GM18519 (cell line): Measurements from ENCODE around the gene AHDC1.
"Not testable (repeated sequence)": the region's sequence is repeated elsewhere in the genome, so short reads cannot be mapped to it uniquely, and the experiment has no call there.

Source experiments
- ATAC-seq: cut with Tn5 transposase; IDR thresholded peaks from one replicate; pipeline ENCODE4 v1.9.1; 2021; ENCODE audit warnings: mild to moderate bottlenecking, moderate library complexity; ENCODE audit not compliant: unreplicated experiment, low FRiP score

AHDC1 gene, protein sequence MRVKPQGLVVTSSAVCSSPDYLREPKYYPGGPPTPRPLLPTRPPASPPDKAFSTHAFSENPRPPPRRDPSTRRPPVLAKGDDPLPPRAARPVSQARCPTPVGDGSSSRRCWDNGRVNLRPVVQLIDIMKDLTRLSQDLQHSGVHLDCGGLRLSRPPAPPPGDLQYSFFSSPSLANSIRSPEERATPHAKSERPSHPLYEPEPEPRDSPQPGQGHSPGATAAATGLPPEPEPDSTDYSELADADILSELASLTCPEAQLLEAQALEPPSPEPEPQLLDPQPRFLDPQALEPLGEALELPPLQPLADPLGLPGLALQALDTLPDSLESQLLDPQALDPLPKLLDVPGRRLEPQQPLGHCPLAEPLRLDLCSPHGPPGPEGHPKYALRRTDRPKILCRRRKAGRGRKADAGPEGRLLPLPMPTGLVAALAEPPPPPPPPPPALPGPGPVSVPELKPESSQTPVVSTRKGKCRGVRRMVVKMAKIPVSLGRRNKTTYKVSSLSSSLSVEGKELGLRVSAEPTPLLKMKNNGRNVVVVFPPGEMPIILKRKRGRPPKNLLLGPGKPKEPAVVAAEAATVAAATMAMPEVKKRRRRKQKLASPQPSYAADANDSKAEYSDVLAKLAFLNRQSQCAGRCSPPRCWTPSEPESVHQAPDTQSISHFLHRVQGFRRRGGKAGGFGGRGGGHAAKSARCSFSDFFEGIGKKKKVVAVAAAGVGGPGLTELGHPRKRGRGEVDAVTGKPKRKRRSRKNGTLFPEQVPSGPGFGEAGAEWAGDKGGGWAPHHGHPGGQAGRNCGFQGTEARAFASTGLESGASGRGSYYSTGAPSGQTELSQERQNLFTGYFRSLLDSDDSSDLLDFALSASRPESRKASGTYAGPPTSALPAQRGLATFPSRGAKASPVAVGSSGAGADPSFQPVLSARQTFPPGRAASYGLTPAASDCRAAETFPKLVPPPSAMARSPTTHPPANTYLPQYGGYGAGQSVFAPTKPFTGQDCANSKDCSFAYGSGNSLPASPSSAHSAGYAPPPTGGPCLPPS (N-terminal part only)

DNA sequence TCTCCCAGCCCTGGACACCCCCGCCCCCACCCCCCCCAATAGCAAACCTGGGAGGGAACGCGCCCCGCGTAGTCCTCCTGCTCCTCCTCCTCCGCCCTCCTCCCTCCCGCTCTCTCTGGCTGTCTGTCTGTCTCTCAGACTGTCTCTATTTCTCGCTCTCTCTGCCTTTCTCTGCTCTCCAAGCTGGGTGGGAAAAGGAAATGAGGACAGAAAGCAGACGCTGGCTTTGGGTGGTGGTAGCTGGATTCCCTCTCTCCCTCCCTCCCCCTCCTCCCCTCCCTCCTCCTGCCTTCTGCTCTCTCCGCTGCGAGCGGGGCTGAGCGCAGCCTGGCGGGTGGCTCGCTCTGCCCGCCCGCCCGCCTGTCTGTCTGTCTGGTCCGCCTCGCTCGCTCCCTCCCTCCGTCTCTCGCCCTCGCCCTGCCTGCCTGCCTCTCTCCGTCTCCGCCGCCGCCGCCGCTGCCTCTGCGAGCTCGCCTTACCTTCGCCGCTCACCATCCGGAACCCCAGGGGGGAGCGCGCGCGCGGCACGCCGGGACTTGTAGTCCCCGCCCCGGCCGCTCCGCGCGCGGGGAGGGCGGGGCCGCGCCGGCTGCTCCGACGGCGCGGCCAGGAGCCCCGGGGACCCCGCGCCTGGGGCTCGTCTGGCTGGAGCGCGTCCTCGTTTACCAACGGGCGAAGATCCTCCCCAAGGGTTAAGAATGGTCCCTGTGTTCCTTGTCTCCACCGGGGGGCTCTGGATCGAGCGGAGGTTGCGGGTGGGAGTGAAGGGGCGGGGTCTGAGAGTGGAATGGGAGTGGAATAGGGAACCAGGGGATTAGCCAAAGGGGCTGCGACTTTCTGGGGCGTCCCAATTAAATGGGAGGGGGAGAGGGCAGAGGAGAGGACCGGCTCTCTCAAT lies at the start of gene AHDC1:
AHDC1 (minus strand) TSS at position 464 of the 898 bp plus-strand sequence. CDS start 52,029 bp downstream, outside the sequence.
- ATAC-seq = no peak

DNA sequence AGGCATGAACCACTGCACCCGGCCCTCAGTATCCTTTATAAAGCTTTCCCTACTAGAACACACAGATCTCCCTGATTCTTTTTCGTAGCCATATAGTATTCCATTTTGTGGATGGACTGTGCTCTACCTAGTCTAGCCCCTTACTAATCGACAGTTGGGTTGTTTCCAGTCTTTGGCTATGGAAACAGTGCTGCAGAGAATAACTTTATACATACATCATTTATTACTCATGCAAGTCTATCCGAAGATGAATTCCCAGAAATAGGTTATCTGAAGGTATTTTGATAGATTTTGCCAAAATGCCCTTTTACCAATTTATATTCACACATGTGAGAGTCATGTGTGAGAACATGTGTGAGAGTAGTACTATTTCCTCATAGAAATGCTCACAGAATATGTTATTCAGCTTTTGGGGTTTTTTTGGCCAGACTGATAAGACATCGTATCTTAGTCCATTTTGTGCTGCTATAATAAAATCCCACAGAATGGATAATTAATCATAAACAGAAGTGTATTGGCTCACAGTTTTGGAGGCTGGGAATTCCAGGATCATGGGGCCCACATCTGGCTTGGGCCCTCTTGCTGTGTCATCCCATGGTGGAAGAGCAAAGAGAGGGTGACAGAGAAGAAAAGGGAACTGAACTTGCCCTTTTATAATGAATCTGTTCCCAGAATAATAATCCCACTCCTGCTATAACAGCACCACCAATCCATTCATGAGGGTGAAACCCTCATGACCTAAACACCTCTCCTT lies 48.3 kb upstream of the AHDC1 start:
- no peak for ATAC-seq

DNA sequence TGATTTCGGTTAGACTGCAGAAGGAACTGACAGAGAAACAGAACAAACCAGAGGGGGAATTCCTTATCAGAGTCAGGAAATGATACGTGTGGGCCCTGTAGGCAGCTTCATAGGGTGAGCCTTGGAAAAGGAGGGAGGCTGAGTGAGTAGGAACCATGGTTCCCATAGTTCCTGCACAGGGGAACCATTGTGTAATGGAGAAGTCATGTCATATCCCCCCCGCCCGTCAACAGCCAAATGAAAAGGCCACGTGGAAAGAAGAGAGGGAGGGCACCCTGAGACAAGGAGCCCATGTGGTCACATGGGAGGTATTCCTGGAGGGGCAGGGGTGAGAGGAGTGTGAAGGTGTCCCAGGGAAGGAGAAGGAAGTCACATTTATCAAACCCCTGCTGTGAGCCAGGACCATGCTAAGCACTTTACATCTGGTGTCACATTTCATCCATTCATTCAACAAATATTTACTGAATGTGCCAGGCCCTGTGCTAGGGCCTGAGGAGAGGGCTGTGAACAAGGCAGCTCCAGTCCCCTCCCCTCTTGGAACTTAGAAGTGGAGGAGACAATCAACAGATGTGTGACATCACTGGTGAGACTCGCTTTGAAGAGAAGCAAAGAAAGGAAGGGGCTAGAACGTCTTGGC lies 46.7 kb upstream of the AHDC1 start:
- ATAC-seq = no peak

DNA sequence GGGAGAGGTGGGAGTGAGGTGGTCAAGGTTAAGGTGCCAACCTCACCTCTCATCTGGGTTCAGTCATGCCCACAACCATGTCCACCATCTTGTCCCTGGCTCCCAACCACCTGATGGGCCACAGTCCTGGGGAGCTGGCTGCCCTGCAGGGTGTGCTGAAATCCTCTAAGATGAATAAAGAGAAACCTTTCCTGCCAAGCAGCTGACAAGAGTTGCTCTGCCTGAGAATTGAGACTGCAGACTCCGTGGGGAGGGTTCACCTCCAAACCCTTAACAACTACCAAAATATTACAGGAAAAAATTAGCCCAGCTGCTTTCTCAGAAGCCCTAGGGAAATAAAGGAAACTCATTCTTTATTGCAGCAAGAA lies 46.2 kb upstream of the AHDC1 start:
- ATAC-seq = no peak

DNA sequence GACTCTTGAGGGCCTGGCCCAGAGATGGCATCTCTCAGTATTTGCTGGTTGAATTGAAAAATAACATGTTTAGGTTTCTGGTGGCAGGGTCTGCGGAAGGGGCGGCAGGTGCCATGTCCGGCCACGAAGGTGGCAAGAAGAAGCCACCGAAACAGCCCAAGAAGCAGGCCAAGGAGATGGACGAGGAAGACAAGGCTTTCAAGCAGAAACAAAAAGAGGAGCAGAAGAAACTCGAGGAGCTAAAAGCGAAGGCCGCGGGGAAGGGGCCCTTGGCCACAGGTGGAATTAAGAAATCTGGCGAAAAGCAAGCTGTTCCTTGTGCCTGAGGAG lies 45.3 kb upstream of the AHDC1 start:
- no peak for ATAC-seq

DNA sequence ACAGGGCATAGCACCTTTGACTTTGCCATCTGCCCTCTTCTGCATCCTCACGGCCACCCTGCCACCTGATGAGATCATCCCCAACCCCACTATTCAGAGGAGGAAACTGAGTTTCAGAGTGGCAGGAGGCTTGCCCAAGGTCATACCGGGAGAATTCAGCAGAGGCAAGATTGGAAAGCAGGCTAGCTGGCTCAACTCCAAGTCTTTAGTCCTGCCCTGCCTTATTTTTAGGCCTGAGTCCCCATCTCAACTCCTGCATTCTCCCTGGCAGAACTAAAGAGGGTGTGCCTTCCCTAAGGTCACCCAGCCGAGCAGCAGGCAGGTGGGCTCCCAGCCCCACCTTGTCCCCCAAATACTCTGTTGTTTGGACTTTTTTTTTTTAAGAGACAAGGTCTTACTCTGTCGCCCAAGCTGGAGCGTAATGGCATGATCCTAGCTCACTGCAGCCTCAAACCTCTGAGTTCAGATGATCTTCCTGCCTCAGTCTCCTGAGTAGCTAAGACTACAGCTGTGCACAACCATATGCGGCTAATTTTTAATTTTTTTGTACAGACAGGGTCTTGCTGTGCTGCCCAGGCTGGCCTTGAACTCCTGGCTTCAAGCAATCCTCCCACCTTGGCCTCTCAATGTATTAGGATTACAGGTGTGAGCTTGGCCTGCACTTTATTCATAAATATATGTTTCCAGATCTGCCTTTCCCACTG lies 44.8 kb upstream of the AHDC1 start:
- ATAC-seq = no peak

DNA sequence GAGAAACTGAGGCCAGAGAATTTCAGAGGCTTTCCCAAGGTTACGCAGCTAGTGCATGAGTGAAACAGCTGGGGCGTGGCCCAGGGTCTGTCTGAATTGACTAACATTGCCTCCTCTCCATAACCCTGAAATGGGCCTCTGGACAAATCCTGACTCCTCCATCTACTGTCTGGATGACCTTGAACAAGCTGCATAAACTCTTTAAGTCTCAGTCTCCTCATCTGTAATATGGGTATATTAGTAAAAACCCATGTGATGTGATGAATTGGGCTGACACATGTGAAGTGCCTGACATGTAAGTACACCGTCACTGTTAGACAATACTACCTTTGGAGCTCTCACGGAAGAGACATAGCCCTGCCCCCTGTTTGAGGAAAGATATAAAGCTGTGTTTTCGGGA lies 43.4 kb upstream of the AHDC1 start:
- ATAC-seq = no peak

DNA sequence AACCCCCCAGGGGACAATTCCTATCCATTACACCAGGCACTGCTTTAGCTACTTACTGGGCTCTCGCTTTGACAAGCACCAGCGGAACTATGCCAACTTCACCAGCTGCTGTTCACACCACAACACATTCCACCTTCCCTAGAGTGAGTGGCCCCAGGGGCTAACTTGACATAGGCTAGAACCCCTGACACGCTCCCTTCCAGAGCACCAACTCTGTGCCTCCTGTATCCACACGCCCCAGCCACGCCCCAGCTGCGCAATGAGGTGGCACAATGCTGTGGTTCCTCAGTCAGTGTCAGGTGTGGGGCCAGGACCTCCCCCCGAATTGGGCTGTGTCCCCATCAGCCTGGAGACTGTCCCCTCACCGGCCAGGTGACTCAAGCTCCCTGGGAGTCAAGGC lies 42.7 kb upstream of the AHDC1 start:
- ATAC-seq = no peak

DNA sequence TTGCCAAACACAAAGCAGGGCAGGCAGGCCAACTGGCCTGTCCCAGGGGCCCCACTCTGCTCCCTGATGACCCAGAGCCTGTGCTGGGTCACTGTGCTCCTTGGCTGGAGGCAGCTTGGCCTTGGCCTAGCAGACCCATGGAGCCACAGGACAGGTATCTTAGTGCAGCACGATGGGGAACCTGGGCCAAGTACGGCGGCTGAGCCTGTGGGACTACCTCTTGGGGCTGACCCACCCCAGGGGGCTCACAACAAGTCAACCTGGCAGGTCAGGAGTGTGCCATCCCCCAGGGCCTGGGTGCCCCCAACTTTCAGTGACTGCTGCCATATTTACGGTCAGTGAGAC lies 41.1 kb upstream of the AHDC1 start:
- ATAC-seq = no peak

DNA sequence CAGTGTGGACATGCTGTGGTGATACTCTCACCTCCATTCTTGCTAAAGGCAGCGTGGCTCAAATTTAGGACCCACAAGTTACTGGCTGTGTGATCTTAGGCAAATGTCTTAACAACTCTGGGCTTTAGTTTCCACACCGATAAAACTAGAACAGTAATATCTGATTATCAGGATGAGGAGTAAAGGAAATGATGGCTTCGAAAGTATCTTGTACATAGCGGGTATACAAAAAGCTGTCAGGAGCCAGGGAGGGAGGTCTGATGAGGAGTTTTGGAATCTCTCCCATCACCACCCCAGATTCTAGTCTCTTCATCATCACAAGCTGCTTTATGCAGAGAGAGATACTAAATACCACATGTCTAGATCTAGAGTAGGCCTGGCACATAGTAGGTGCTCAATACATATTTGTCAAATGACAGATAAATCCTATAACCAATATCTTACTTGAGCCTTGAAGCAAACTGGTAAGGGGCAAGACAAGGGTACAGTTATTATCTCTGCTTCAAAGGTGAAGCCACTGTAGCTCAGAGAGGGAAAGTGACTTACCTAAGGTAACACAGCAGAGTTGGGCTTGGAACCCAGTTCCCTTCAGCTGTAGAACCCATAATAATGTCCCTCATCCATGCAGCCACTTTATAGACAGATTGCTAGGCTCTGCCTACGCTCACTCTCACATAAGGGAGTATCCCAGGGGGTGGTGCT lies 40.6 kb upstream of the AHDC1 start:
- no peak for ATAC-seq

DNA sequence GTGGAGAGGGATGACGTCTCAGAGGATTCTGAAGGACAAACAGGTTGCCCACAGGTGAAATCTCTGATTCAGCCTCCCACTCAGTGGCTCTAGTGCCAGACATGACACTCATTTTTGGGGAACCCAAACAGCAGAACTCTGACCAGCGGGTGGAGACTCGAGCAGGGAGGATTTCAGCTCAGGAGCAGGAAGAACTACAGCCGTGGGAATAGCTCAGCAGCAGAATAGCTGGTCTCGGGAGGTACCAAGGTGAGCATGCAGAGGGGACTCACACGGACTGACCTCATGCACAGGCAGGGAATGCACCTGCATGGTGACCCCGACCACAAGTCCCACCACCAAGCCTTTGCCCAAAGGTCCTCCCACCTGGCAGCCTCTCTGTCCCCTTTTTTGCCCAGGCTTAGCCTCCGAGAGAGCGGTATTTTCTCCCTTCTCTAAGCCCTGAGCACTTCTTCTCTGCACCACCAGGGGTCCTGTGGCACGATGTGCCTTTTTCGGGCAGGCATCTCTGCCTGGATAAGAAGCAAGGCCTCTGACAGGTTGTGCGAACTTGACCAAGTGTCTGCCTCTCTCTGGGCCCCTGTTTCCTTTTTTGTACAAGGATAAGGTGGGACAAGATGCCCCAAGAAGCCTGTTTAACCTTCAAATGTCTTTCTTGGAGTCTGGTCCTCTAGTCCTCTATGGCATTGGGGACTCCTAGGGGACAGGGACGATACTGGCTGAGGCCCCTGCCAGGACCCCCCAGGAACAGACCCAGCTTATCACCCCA lies 39.8 kb upstream of the AHDC1 start:
- no peak for ATAC-seq

DNA sequence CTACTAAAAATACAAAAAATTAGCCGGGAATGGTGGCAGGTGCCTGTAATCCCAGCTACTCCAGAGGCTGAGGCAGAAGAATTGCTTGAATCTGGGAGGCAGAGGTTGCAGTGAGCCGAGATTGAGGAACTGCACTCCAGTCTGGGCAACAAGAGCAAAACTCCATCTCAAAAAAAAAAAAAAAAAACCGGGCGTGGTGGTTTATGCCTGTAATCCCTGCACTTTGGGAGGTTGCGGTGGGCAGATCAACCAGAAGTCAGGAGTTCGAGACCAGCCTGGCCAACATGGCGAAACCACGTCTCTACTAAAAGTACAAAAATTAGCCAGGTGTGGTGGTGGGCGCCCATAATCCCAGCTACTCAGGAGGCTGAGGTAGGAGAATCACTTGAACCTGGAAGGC lies 36.6 kb upstream of the AHDC1 start:
- ATAC-seq = not testable (repeated sequence)

DNA sequence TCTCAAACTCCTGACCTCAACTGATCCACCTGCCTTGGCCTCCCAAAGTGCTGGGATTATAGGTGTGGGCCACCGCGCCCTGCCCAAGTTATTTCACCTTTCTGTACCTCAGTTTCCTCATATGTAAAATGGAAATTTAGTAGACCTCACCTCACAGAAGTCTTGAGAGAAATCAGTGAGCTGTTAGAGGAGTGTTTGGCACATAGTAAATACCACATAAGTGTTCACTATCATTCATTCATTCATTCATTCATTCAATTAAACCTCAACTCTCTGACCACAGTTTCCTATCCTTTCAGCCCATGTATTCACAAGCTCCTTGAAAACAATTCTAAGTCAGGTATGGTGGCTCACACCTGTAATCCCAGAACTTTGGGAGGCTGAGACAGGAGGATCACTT lies 34.9 kb upstream of the AHDC1 start:
- no peak for ATAC-seq

DNA sequence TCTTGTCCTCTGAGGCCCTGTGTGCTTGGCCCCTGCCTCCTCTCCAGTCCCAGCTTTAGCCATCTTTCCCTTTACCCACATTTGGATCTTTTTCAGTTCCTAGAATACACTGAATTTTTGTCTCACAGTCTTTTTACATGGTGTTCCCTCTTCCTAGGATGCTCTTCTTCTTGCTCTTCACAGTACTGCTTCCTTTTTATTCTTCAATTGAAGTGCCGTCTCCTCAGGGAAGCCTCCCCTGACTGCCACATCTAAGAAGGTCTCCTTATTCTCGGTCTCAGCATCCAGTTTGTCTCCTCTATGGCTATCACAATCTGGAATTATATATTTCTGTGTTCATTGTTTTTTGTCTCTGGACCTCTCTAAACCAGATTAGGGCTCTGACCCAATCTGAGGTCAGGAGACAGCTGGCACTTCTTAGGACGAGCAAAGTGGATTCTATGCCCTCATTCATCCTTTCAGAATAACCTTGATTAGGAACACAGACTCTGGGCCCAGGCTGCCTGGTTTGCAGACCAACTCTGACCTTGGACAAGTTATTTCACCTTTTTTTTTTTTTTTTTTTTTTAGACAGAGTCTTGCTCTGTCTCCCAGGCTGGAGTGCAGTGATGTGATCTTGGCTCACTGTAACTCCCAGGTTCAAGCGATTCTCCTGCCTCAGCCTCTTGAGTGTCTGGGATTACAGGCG lies 34.2 kb upstream of the AHDC1 start:
- no peak for ATAC-seq

DNA sequence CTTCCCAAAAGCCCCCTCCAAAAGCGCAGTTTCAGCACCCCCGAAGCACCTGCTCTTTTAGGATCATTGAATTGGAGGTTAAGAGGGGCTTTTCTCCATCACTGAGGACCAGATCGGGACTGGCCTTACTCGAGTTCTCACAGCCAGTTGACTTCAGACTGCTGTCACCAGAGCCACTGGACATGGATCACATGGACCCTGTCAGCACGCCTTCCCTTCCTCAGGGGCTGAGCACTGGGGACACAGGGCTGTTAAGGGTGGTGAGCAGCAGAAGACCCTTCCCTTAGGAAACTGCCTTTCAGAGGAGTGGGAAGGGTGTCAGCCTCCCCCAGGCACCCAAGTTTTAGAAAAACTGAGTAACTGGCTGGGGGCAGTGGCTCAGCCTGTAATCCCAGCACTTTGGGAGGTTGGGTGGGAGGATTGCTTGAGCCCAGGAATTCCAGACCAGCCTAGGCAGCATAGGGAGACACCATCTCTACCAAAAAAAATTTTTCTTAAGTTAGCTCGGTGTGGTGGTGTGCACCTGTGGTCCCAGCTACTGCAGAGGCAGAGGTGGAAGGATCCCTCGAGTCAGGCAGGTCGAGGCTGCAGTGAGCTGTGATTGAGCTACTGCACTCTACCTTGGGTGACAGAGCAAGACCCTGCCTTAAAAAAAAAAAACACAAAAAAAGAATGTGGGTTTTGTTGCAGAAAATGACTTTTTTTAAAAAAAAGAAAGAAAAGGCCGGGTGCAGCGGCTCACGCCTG lies 31.6 kb upstream of the AHDC1 start:
- no peak for ATAC-seq

DNA sequence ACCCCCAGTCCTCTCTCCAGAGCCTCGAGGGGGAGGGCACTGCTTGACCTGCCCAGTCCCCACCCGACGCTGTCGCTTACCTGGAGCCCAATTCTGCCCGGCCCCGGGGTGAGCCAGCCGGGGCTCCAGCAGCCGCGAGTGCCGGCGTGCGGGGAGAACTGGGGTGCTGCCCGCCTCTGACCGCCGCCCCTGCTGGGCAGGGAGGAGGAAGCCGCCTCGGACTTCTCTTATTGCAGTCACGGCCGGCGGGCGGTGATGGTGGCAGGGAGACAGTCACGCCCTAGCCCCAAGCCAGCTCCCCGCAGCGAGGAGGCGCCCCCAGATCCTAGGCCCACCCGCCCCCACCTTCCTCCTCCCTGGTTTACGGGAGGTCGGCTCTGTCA lies 31.0 kb upstream of the AHDC1 start, which contains the start of gene FGR:
FGR (minus strand) TSS at position 201 of the 383 bp plus-strand sequence. CDS start 11,269 bp downstream, outside the sequence.
- ATAC-seq = no peak
